ENCODE results near the gene ZNF672.

- TF ChIP-seq CTCF (IDR thresholded peaks at IDR 0.05) (no peak), EP300 (IDR thresholded peaks at IDR 0.05) (no peak), POLR2A (IDR thresholded peaks at IDR 0.05) (no peak)
Observed at GRCh38 chr1:248802454-248802853, 35.6 kb upstream of the ZNF672 start.
